GM21529 (cell line): Measurements from ENCODE around the gene DVL3.

Source experiments
- ATAC-seq: cut with Tn5 transposase; IDR thresholded peaks from one replicate; pipeline ENCODE4 v1.9.1; 2021; ENCODE audit not compliant: unreplicated experiment

DVL3 gene

GRCh38 chr3:184209146-184209923 lies 54.2 kb downstream of the DVL3 start:
- no peak for ATAC-seq

GRCh38 chr3:184211297-184211696 lies 56.1 kb downstream of the DVL3 start:
- ATAC-seq = no peak

- ATAC-seq = no peak
Measured at GRCh38 chr3:184211718-184212117, 56.5 kb downstream of the DVL3 start.

- no peak for ATAC-seq
Measured at GRCh38 chr3:184218814-184219213, 63.6 kb downstream of the DVL3 start.

GRCh38 chr3:184222521-184222920 lies 67.3 kb downstream of the DVL3 start:
- ATAC-seq = no peak
